Neutrophil (primary cell): ENCODE results near the gene BTBD3.

Experiments
- H3K27ac ChIP-seq: fragments of 200-600 bp; sonication (generic); 2 replicates; pipeline ENCODE4 v1.5.1; 2016; ENCODE audit warnings: mild to moderate bottlenecking, moderate library complexity
- H3K27me3 ChIP-seq: fragments of 200-600 bp; sonication (generic); 2 replicates; pipeline ENCODE4 v1.6.0; 2016; ENCODE audit warnings: mild to moderate bottlenecking
- H3K36me3 ChIP-seq: fragments of 200-600 bp; sonication (generic); 2 replicates; pipeline ENCODE4 v1.5.1; 2017
- H3K4me1 ChIP-seq, 2 experiments: fragments of 200-600 bp in 1 of 2; sonication (generic) in 1 of 2; 1 replicate in 1 of 2; 2 replicates in 1 of 2; pipeline versions ENCODE4 v1.5.1 to v1.6.1; 2013 to 2016; ENCODE audit warnings: low read depth in 1 of 2, low read length in 1 of 2, mild to moderate bottlenecking in 1 of 2, moderate library complexity in 1 of 2; ENCODE audit not compliant: control insufficient read depth in 1 of 2, insufficient read depth in 1 of 2
- H3K4me3 ChIP-seq, 2 experiments: fragments of 200-600 bp in 1 of 2; sonication (generic) in 1 of 2; 1 replicate in 1 of 2; 2 replicates in 1 of 2; pipeline ENCODE4 v1.5.1; 2013 to 2016; ENCODE audit warnings: low read depth in 1 of 2, low read length in 1 of 2, mild to moderate bottlenecking in 1 of 2, moderate library complexity in 1 of 2
- H3K9me3 ChIP-seq: fragments of 200-600 bp; sonication (generic); 2 replicates; pipeline ENCODE4 v1.5.1; 2016
- CTCF ChIP-seq: fragments of 200-600 bp; sonication (generic); IDR thresholded peaks from 2 replicates; pipeline ENCODE4 v1.5.1; 2016; ENCODE audit warnings: antibody characterized with exemption

BTBD3 gene

GRCh38 chr20:11941593-11942246 lies 24.0 kb downstream of the BTBD3 start:
- TF ChIP-seq CTCF = no peak
- no peaks in the 10 kb centered on the region for H3K4me1 ChIP-seq
- H3K27ac ChIP-seq = no peak overlapping the region
- H3K36me3 ChIP-seq = no peaks in the 10 kb centered on the region
- no peak overlapping the region for H3K4me3 ChIP-seq
- H3K27me3 ChIP-seq = no peaks in the 10 kb centered on the region
- no peaks in the 10 kb centered on the region for H3K9me3 ChIP-seq

DNA sequence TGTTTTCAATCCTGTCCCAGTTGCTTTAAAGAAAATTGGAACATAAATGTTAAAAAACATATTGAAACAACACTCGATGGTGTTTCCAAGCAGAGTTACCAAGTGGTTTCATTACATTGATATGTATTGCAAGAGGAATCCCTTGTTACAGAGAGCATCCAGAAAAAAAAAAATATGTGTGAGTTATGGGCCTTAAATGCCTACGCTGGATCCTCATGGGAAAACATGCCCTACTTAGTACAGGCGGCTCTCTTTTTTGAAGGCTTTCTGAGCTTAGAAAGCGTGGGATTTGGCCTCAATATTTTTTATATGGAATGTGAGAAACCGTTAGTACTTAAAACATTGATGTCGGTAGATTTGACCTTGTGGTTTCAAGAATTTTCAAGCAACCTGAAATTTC lies 26.1 kb downstream of the BTBD3 start:
- H3K27me3 ChIP-seq = no peaks in the 10 kb centered on the region
- no peak for TF ChIP-seq CTCF

GRCh38 chr20:11948806-11949205 lies 31.1 kb downstream of the BTBD3 start:
- TF ChIP-seq CTCF = no peak
- H3K36me3 ChIP-seq = no peaks in the 10 kb centered on the region
- no peaks in the 10 kb centered on the region for H3K4me1 ChIP-seq
- H3K9me3 ChIP-seq = no peaks in the 10 kb centered on the region
- H3K4me3 ChIP-seq = no peak overlapping the region
- H3K27ac ChIP-seq = no peak overlapping the region
- H3K27me3 ChIP-seq = no peaks in the 10 kb centered on the region

More for the DNA sequence above, 26.1 kb downstream of the BTBD3 start:
- H3K27ac ChIP-seq = no peak overlapping the region
- no peaks in the 10 kb centered on the region for H3K4me1 ChIP-seq
- H3K36me3 ChIP-seq = no peaks in the 10 kb centered on the region
- H3K9me3 ChIP-seq = no peaks in the 10 kb centered on the region
- H3K4me3 ChIP-seq = no peak overlapping the region

DNA sequence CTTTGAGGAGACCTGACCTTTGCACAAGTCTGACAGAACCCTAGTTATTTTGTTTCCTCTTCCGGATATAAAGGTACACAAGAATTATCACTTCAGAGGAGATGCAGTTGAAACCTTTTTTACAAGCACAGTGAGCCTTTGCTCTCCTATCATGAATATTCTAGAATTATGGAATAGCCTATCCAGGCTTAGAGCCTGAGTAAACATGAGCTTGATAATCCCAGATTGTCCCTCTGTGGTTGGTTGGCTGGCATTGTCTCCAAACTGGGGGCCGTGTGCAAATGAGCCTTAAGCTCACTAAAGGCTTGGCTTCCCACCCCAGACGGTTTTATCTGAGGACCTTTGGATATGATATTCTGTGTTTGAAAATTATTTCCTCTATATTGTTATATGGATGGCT lies 32.0 kb downstream of the BTBD3 start:
- Histone ChIP-seq H3K27me3 (no peaks in the 10 kb centered on the region), H3K4me1 (no peaks in the 10 kb centered on the region), H3K4me3 (no peak overlapping the region), H3K9me3 (no peaks in the 10 kb centered on the region), H3K27ac (no peak overlapping the region), H3K36me3 (no peaks in the 10 kb centered on the region)
- TF ChIP-seq CTCF = no peak

DNA sequence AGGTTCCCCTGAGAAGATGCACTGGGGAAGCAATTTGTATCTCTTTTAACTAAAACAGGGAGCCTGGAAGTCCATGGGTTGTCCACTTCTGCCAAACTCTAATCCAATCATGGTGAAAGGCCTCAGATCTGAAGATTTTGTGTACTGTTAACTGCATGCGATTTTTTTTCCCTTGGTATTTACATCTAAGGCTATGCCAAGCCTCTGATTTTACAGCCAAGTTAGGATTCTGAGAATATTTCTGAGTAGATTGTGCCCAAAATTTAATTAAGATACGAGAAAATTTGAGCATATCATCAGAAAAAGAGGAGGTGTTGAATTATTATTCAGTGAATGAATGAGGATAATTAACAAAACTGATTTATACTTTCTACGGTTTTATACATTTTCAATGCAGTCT lies 34.0 kb downstream of the BTBD3 start:
- Histone ChIP-seq H3K27ac (no peak overlapping the region), H3K27me3 (no peaks in the 10 kb centered on the region), H3K4me3 (no peak overlapping the region), H3K9me3 (no peaks in the 10 kb centered on the region), H3K36me3 (no peaks in the 10 kb centered on the region), H3K4me1 (no peaks in the 10 kb centered on the region)
- no peak for TF ChIP-seq CTCF
